Trophoblast cell (in vitro differentiated cells and primary cell): ENCODE results near the gene BMP8A.
"Not testable (repeated sequence)": the region's sequence is repeated elsewhere in the genome, so short reads cannot be mapped to it uniquely, and the experiment has no call there.

Experiments used
- DNase-seq, 2 donors: peaks; one replicate each; pipeline ENCODE4 v3.0.0-alpha.2; 2016
- H2AFZ ChIP-seq: 2 replicates; pipeline ENCODE4 v1.6.1; 2013; ENCODE audit warnings: low read length, moderate library complexity, mild to moderate bottlenecking; ENCODE audit not compliant: insufficient read depth, poor library complexity
- H2AK5ac ChIP-seq: 2 replicates; pipeline ENCODE4 v1.6.1; 2013; ENCODE audit warnings: mild to moderate bottlenecking, low read length
- H2BK120ac ChIP-seq: 2 replicates; pipeline ENCODE4 v1.6.1; 2013; ENCODE audit warnings: low read length, mild to moderate bottlenecking, moderate library complexity; ENCODE audit not compliant: insufficient read depth, poor library complexity
- H2BK12ac ChIP-seq: 2 replicates; pipeline ENCODE4 v1.6.1; 2013; ENCODE audit warnings: mild to moderate bottlenecking, low read length, moderate library complexity
- H2BK5ac ChIP-seq: 2 replicates; pipeline ENCODE4 v1.6.1; 2013; ENCODE audit warnings: low read length, low read depth, moderate library complexity, mild to moderate bottlenecking; ENCODE audit not compliant: poor library complexity
- H3K14ac ChIP-seq: 2 replicates; pipeline ENCODE4 v1.6.1; 2013; ENCODE audit warnings: mild to moderate bottlenecking, low read length
- H3K18ac ChIP-seq: 2 replicates; pipeline ENCODE4 v1.6.1; 2013; ENCODE audit warnings: mild to moderate bottlenecking, low read length
- H3K23ac ChIP-seq: 2 replicates; pipeline ENCODE4 v1.6.1; 2013; ENCODE audit warnings: low read length
- H3K27ac ChIP-seq: 2 replicates; pipeline ENCODE4 v1.5.1; 2013; ENCODE audit warnings: low read depth, mild to moderate bottlenecking, inconsistent platforms, low read length, moderate library complexity
- H3K27me3 ChIP-seq: 2 replicates; pipeline ENCODE4 v1.6.1; 2013; ENCODE audit warnings: inconsistent platforms, mild to moderate bottlenecking, low read length, moderate library complexity; ENCODE audit not compliant: insufficient read depth
- H3K36me3 ChIP-seq, 2 experiments: 1 replicate in 1 of 2; 2 replicates in 1 of 2; pipeline ENCODE4 v1.6.1; 2013; ENCODE audit warnings: low read length in 2 of 2, mild to moderate bottlenecking in 2 of 2, moderate library complexity in 1 of 2; ENCODE audit not compliant: insufficient read depth in 2 of 2, control insufficient read depth in 1 of 2
- H3K4ac ChIP-seq: 2 replicates; pipeline ENCODE4 v1.6.1; 2013; ENCODE audit warnings: low read depth, mild to moderate bottlenecking, low read length, moderate library complexity
- H3K4me1 ChIP-seq, 2 experiments: 1 replicate in 1 of 2; 2 replicates in 1 of 2; pipeline ENCODE4 v1.6.1; 2013; ENCODE audit warnings: low read length in 2 of 2, mild to moderate bottlenecking in 2 of 2, moderate library complexity in 1 of 2; ENCODE audit not compliant: insufficient read depth in 2 of 2, control insufficient read depth in 1 of 2
- H3K4me2 ChIP-seq: 2 replicates; pipeline ENCODE4 v1.6.1; 2013; ENCODE audit warnings: inconsistent platforms, mild to moderate bottlenecking, low read length, moderate library complexity
- H3K4me3 ChIP-seq: 2 replicates; pipeline ENCODE4 v1.5.1; 2013; ENCODE audit warnings: mild to moderate bottlenecking, low read depth, low read length, inconsistent platforms
- H3K79me1 ChIP-seq: one replicate; pipeline ENCODE4 v1.6.1; 2013; ENCODE audit warnings: low read length
- H3K79me2 ChIP-seq: 2 replicates; pipeline ENCODE4 v1.6.1; 2013; ENCODE audit warnings: low read length, mild to moderate bottlenecking; ENCODE audit not compliant: control insufficient read depth, insufficient read depth, poor library complexity
- H3K9ac ChIP-seq: 2 replicates; pipeline ENCODE4 v1.6.1; 2013; ENCODE audit warnings: mild to moderate bottlenecking, low read length
- H3K9me3 ChIP-seq: 2 replicates; pipeline ENCODE4 v1.6.1; 2013; ENCODE audit warnings: low read depth, mild to moderate bottlenecking, control low read depth, inconsistent platforms, low read length; ENCODE audit not compliant: insufficient read depth
- H4K12ac ChIP-seq: 2 replicates; pipeline ENCODE4 v1.6.1; 2013; ENCODE audit warnings: low read depth, mild to moderate bottlenecking, low read length, moderate library complexity
- H4K8ac ChIP-seq: 2 replicates; pipeline ENCODE4 v1.6.1; 2013; ENCODE audit warnings: low read depth, mild to moderate bottlenecking, low read length, moderate library complexity
- H4K91ac ChIP-seq: one replicate; pipeline ENCODE4 v1.6.1; 2013; ENCODE audit warnings: low read depth, mild to moderate bottlenecking, low read length, moderate library complexity
- WGBS: extraction: QIAGEN DNeasy Blood & Tissue Kit; methylation state at CpG from one replicate; pipeline ENCODE4 v1.1.7; 2013; ENCODE audit warnings: missing lambda C conversion rate; ENCODE audit not compliant: insufficient read length, insufficient coverage; ENCODE audit errors: extremely low coverage; 5-methylcytosine and 5-hydroxymethylcytosine counted together

BMP8A gene

GRCh38 chr1:39473324-39473723 lies 18.1 kb upstream of the BMP8A start:
- Histone ChIP-seq H3K14ac (no peak overlapping the region), H3K4me1 (no peaks in the 10 kb centered on the region), H3K4me2 (no peak overlapping the region), H3K79me2 (no peaks in the 10 kb centered on the region), H3K4ac (no peak overlapping the region), H4K91ac (no peak overlapping the region), H3K79me1 (no peaks in the 10 kb centered on the region), H3K9ac (no peak overlapping the region), H2AFZ (no peak overlapping the region), H3K23ac (no peak overlapping the region), H2BK5ac (no peak overlapping the region), H3K27ac (no peak overlapping the region), H3K18ac (no peak overlapping the region), H4K8ac (no peak overlapping the region), H2AK5ac (no peak overlapping the region), H3K4me3 (no peak overlapping the region), H3K36me3 (peaks cover 15 to 36% of the 10 kb centered on the region in 2 experiments), H3K9me3 (no peaks in the 10 kb centered on the region), H3K27me3 (no peaks in the 10 kb centered on the region), H2BK120ac (no peak overlapping the region), H4K12ac (no peak overlapping the region), H2BK12ac (no peak overlapping the region)
- WGBS, result no CpG with 5 or more reads among the region's 4 CpGs
- no peak for DNase-seq

DNA sequence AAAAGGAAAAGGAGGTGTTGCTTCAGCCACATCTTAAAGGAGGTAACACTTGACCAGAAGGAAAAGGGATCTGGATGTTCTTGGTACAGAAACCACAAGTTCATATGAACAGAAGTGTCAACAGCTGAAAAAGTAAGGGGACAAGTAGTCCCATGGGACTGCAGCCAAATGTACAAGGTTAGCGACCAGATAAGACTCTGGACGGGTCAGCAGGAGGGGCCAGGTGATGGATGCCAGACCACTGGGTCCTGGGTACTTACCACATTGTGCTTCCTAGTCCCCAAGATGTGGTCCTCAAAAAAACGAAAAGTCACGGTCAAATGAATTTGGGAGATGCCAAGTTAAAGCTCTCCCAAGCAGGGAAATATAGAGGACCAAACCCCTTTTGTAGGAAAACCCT lies 16.6 kb upstream of the BMP8A start:
- Histone ChIP-seq H4K91ac (no peak overlapping the region), H3K9me3 (no peaks in the 10 kb centered on the region), H2BK120ac (no peak overlapping the region), H2BK5ac (no peak overlapping the region), H3K27me3 (no peaks in the 10 kb centered on the region), H2AFZ (no peak overlapping the region), H3K4me3 (no peak overlapping the region), H4K8ac (no peak overlapping the region), H3K9ac (no peak overlapping the region), H3K79me2 (no peaks in the 10 kb centered on the region), H3K4me1 (no peaks in the 10 kb centered on the region), H3K18ac (no peak overlapping the region), H3K4me2 (no peak overlapping the region), H3K4ac (no peak overlapping the region), H2AK5ac (no peak overlapping the region), H3K23ac (no peak overlapping the region), H3K36me3 (peaks cover 12 to 30% of the 10 kb centered on the region in 2 experiments), H3K27ac (no peak overlapping the region), H3K79me1 (no peaks in the 10 kb centered on the region), H3K14ac (no peak overlapping the region), H4K12ac (no peak overlapping the region), H2BK12ac (no peak overlapping the region)
- DNase-seq, result no peak
- no CpG with 5 or more reads among the region's 4 CpGs for WGBS

GRCh38 chr1:39475551-39475950 lies 15.9 kb upstream of the BMP8A start:
- not testable (repeated sequence) for H3K4me1 ChIP-seq, H4K91ac ChIP-seq, H2AK5ac ChIP-seq, H3K23ac ChIP-seq, H4K12ac ChIP-seq, H2AFZ ChIP-seq, H2BK120ac ChIP-seq, H3K18ac ChIP-seq, H3K79me1 ChIP-seq, H4K8ac ChIP-seq, H3K4me2 ChIP-seq, H2BK5ac ChIP-seq, H3K9ac ChIP-seq, H3K27ac ChIP-seq, H3K27me3 ChIP-seq, H3K9me3 ChIP-seq, H3K79me2 ChIP-seq, H3K4ac ChIP-seq, H3K4me3 ChIP-seq, H2BK12ac ChIP-seq, H3K14ac ChIP-seq, DNase-seq
- no CpG with 5 or more reads among the region's 1 CpG for WGBS
- peaks cover 16 to 37% of the 10 kb centered on the region in 2 experiments for H3K36me3 ChIP-seq

DNA sequence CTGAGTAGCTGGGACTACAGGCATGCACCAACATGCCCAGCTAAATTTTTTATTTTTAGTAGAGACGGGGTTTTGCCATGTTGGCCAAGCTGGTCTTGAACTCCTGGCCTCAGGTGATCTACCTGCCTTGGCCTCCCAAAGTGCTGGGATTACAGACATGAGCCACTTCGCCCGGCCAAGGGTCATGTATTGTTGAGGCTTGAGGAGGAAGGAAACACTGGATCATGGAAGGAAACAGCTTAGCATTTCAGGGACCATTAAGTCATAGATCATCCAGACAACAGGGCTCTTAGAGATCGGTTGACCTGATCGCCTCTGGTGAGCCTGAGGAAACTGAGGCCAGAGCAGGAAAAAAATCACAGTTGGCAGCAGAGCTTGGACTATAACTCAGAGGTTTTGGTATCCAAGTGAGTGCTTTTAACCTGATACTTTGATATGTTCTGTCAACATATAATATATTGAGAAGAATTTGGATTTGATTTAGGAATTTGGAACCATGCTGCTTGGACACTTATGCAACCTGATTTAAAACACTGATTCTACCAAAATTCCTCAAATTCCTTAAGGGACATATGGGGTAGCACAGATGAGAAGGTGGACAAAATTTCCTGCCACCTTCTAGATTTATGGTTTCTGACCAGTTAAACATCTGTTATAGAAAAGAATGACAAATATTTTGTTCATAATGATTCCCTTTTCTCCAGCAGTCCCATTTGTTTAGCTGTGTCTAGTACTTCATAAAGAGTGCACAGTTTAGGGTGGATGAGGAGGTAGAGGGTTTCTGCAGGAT lies 13.1 kb upstream of the BMP8A start:
- Histone ChIP-seq H3K23ac (no peak overlapping the region), H2BK120ac (no peak overlapping the region), H2AK5ac (no peak overlapping the region), H3K4ac (no peak overlapping the region), H4K91ac (no peak overlapping the region), H3K36me3 (peaks cover 22 to 42% of the 10 kb centered on the region in 2 experiments), H3K4me2 (no peak overlapping the region), H3K27me3 (no peaks in the 10 kb centered on the region), H2BK5ac (no peak overlapping the region), H3K18ac (no peak overlapping the region), H3K14ac (no peak overlapping the region), H2BK12ac (no peak overlapping the region), H3K9ac (no peak overlapping the region), H3K27ac (no peak overlapping the region), H2AFZ (no peak overlapping the region), H4K12ac (no peak overlapping the region), H3K9me3 (no peaks in the 10 kb centered on the region), H3K79me2 (no peaks in the 10 kb centered on the region), H3K79me1 (no peaks in the 10 kb centered on the region), H4K8ac (no peak overlapping the region), H3K4me3 (no peak overlapping the region), H3K4me1 (no peaks in the 10 kb centered on the region)
- no CpG with 5 or more reads among the region's 5 CpGs for WGBS
- no peak for DNase-seq
